HL-60 (cell line): ENCODE data around the gene ACP4.
"Not testable (repeated sequence)": the region's sequence is repeated elsewhere in the genome, so short reads cannot be mapped to it uniquely, and the experiment has no call there.

Experiments used
- CTCF ChIP-seq: IDR thresholded peaks from one replicate; pipeline ENCODE4 v1.5.1; 2011; ENCODE audit warnings: low read length, control low read depth, inconsistent platforms; ENCODE audit not compliant: insufficient read depth
- GABPA ChIP-seq: IDR thresholded peaks from 2 replicates; pipeline ENCODE4 v1.6.1; 2012; ENCODE audit warnings: low read depth
- POLR2AphosphoS5 ChIP-seq: IDR thresholded peaks from 2 replicates; pipeline ENCODE4 v1.6.1; 2012; ENCODE audit warnings: low read depth
- REST ChIP-seq: IDR thresholded peaks from 2 replicates; pipeline ENCODE4 v1.6.1; 2012; ENCODE audit warnings: low read depth; ENCODE audit not compliant: insufficient replicate concordance

- TF ChIP-seq CTCF, REST, POLR2AphosphoS5, GABPA: not testable (repeated sequence)
These were observed 17.3 kb upstream of the ACP4 start for GRCh38 chr19:50772912-50773311.
